GM12873 (cell line): ENCODE results near the gene DOCK3.

Experiments used
- CTCF ChIP-seq: IDR thresholded peaks from 2 replicates; pipeline ENCODE4 v1.5.1; 2012; ENCODE audit warnings: low read depth, mild to moderate bottlenecking, moderate library complexity, low read length, control low read depth; ENCODE audit not compliant: insufficient read depth; ENCODE audit errors: missing control alignments

Gene DOCK3

GRCh38 chr3:51400166-51400565 lies 725.4 kb downstream of the DOCK3 start:
- TF ChIP-seq CTCF = no peak

GRCh38 chr3:51401735-51402134 lies 727.0 kb downstream of the DOCK3 start:
- TF ChIP-seq CTCF = no peak

GRCh38 chr3:51403675-51404074 lies 728.9 kb downstream of the DOCK3 start:
- TF ChIP-seq CTCF = no peak

- TF ChIP-seq CTCF = no peak
Observed at GRCh38 chr3:51408021-51408420, 733.3 kb downstream of the DOCK3 start.

GRCh38 chr3:51408813-51409212 lies 734.1 kb downstream of the DOCK3 start:
- TF ChIP-seq CTCF = no peak

GRCh38 chr3:51422211-51422610 lies 747.5 kb downstream of the DOCK3 start:
- no peak for TF ChIP-seq CTCF

- no peak for TF ChIP-seq CTCF
Observed at GRCh38 chr3:51426921-51427320, 752.2 kb downstream of the DOCK3 start.
